ENCODE results near the gene TBC1D21. TPM values are rescaled to one million over a fixed set of nuclear protein-coding genes. Genes with fewer than 3 reads are reported as not detected.

The TBC1D21 gene
- total and polyA plus RNA-seq, 10 of the 15 experiments (the other 5 are each of a cell fraction or from before 2014, with no cell fraction given), result not detected

GRCh38 chr15:73840771-73841170, 32.6 kb upstream of the TBC1D21 start (continued):
- TF ChIP-seq ZBTB4 (CRISPR knock-in tag; IDR thresholded peaks at IDR 0.05) (no peak), TAF1 (IDR thresholded peaks at IDR 0.05; ENCODE audit: borderline replicate concordance, low read depth, low read length) (no peak), SMAD1 (IDR thresholded peaks at IDR 0.05; ENCODE audit: low read depth, partially characterized antibody) (no peak), BCL11A (IDR thresholded peaks at IDR 0.05; ENCODE audit: low read depth, low read length) (no peak)

- Histone ChIP-seq H3K4me1 (ENCODE audit: control insufficient read depth, insufficient read depth, low read length) (no peaks in the 10 kb centered on the region), H3K4me2 (ENCODE audit: control insufficient read depth, insufficient read depth) (no peak overlapping the region), H3K9me3 (replicated peaks; ENCODE audit: control insufficient read depth, insufficient read depth, low read length) (no peaks in the 10 kb centered on the region), H3K79me2 (ENCODE audit: control insufficient read depth, insufficient read depth, low read length) (no peaks in the 10 kb centered on the region), H3K27me3 (replicated peaks in 1 of 2; ENCODE audit: control insufficient read depth in 2 of 2, insufficient read depth in 2 of 2, low read length in 1 of 2) (peaks cover 0 to 4% of the 10 kb centered on the region in 2 experiments; a peak in 3 of 4 replicates), H3K4me3 (no peak overlapping the region), H3K36me3 (ENCODE audit: control insufficient read depth in 2 of 2, insufficient read depth in 2 of 2, low read length in 1 of 2) (no peaks in the 10 kb centered on the region), H3K9ac (ENCODE audit: control insufficient read depth, insufficient read depth, low read length) (no peak overlapping the region), H3K27ac (ENCODE audit: control insufficient read depth, insufficient read depth) (no peak overlapping the region), H2AFZ (ENCODE audit: control insufficient read depth, low read depth, low read length) (no peak overlapping the region), H4K20me1 (ENCODE audit: control insufficient read depth, insufficient read depth) (no peaks in the 10 kb centered on the region)
- in situ Hi-C loops (cut with MboI), result no loop called here
- FAIRE-seq, result no peak
- ChIA-PET CTCF (interaction anchor here (0.9 kb wide), 1 partner anchor 304 kb away, joined by 3 read pairs; no protein-coding TSS in a partner anchor), POLR2A (no interaction called here), SMC1A (ENCODE audit: uncharacterized antibody, unreplicated experiment) (no interaction called here), RAD21 (ENCODE audit: unreplicated experiment) (no interaction called here)
- DNase-seq (ENCODE audit: low read depth, low spot score), result no peak
- ATAC-seq, result no peak
- 22% methylated on average over 17 of the region's 17 CpGs for WGBS (ENCODE audit: insufficient coverage, insufficient replicate concordance, low lambda C conversion rate, missing lambda C conversion rate)
- intact Hi-C loops (cut with micrococcal nuclease; ENCODE audit: unreplicated experiment), result no loop called here
- no TSS peak for BruUV-seq (replicated peaks)
- TF ChIP-seq MEF2A (IDR thresholded peaks at IDR 0.05; ENCODE audit: insufficient read depth, low read depth, low read length), result no peak
- no peak for TF ChIP-seq SUZ12 (IDR thresholded peaks at IDR 0.05; ENCODE audit: unreplicated experiment)
- TF ChIP-seq REST (IDR thresholded peaks at IDR 0.05; ENCODE audit: low read depth, low read length), result no peak
- TF ChIP-seq ETV6 (conservative IDR thresholded peaks at IDR 0.05 in 1 of 2, IDR thresholded peaks at IDR 0.05 in 1 of 2; ENCODE audit: borderline replicate concordance in 1 of 2, low read depth in 1 of 2), result no peak
- TF ChIP-seq SMAD1 (IDR thresholded peaks at IDR 0.05; ENCODE audit: low read depth, partially characterized antibody), result no peak
- no peak for TF ChIP-seq HDGF (IDR thresholded peaks at IDR 0.05)
- TF ChIP-seq POLR2A (IDR thresholded peaks at IDR 0.05; ENCODE audit: low read depth, low read length), result no peak
- TF ChIP-seq ZNF217 (IDR thresholded peaks at IDR 0.05), result no peak
- TF ChIP-seq NR2C1 (IDR thresholded peaks at IDR 0.05), result no peak
- TF ChIP-seq ZNF622 (IDR thresholded peaks at IDR 0.05), result no peak
- no peak for TF ChIP-seq IRF5 (IDR thresholded peaks at IDR 0.05; ENCODE audit: borderline replicate concordance)
Observed at GRCh38 chr15:73841756-73842725, 31.3 kb upstream of the TBC1D21 start.
